Amniotic stem cell (primary cell): ENCODE measurements around the gene LY86.
A peak's percentile ranks its signal among the peaks of the same experiment; 100 is the strongest.

ENCODE experiments used
- DNase-seq: peaks from one replicate; lab custom pipeline; 2025; lab: John Stamatoyannopoulos, UW

LY86 gene

DNA sequence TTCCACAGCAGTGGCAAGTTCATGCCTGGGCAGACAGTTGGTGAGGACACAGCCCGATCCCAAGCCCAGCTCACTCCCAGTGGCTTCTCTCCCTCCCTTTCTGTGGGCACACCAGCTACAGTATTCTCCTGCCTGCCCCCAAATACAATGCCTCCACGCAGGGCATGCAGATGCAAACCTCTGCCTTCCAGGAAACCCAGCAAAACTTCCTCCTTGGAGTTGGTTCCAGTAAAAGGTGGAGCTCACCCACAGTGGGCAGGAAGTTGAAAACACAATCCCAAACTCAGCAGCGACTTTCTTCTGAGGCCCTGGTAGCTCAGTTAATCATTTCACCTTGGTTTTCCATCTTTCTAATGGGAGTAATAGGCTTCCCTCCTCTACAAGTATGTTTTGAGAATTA lies 93.7 kb downstream of the LY86 start:
- no peak for DNase-seq

GRCh38 chr6:6683969-6684833 lies 95.7 kb downstream of the LY86 start:
- DNase-seq = no peak

- no peak for DNase-seq
These were observed 96.9 kb downstream of the LY86 start for GRCh38 chr6:6685249-6686040.

GRCh38 chr6:6686176-6686575 lies 97.7 kb downstream of the LY86 start:
- DNase-seq = no peak

DNA sequence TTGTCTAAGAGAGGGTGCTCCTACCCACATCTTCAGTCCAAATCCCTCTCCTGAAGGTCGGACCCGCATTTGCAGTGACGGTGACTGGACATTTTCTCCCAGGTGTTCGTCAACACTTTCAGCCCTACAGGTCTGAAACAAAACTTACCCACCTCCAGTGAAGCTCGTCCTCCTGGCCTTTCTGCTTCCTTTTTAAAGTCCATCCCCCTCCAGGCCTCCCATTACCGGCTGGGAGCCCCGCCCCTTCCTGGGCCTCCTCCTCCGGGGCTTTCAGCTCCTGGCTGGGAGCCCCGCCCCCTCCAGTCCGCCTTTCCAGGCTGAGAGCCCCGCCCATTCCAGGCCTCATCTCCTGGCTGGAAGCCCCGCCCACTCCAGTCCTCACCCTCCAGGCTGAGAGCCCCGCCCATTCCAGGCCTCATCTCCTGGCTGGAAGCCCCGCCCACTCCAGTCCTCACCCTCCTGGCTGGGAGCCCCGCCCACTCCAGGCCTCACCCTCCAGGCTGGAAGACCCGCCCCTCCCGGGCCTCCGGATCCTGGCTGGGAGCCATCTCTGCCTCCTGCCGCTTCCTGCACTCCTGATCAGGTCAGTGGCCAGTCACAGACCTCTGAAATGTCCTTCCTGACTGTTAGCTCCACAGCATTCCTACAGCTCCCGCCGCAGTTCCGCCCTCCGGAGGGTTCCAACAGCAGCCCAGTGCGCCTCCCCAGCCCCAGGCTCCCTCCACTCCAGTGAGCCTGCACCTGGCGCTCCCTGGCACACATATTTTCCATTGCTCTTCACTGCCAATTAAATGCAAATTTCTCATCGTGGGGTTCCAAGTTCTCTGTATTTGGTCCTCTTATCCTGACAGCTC lies 98.5 kb downstream of the LY86 start:
- DNase-seq = no peak

DNA sequence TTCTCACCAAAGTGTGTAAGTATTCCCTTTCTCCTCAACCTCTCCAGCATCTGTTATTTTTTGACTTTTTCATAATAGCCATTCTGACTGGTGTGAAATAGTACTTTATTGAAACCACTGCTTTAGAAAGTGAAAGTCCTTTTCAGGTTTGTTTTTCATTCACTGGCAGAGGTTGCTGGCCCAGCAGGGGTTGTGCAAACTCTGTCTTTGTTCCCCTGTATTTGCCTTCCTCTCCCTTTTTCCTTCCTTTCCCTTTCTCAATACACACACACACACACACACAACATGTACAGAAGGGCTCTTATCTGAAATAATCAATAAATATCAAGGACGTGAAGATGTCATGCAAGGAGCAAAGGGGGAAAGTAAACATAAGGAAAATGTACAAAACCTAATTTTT lies 99.8 kb downstream of the LY86 start:
- no peak for DNase-seq

DNA sequence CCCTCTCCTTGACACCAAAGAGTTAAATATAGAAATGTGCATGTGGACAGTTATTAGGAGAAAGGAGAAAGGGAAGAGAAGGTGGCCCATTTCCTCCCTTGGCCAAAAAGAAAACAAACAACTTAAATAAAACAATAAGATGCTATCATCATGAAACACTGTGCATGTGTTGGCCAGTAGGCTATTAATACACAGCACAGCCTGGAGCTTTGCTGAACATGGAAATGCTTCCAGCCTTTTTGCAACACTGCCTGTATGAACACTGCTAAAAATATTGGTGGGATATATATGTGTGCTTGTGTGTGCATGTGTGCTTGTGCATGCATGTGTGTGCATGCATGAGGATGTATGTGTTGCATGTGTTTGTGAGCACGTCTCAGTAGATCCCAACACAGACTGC lies 100.4 kb downstream of the LY86 start:
- DNase-seq = no peak

GRCh38 chr6:6689400-6690143 lies 101.1 kb downstream of the LY86 start:
- DNase-seq = no peak

GRCh38 chr6:6690144-6690483 lies 101.6 kb downstream of the LY86 start:
- DNase-seq = no peak

DNA sequence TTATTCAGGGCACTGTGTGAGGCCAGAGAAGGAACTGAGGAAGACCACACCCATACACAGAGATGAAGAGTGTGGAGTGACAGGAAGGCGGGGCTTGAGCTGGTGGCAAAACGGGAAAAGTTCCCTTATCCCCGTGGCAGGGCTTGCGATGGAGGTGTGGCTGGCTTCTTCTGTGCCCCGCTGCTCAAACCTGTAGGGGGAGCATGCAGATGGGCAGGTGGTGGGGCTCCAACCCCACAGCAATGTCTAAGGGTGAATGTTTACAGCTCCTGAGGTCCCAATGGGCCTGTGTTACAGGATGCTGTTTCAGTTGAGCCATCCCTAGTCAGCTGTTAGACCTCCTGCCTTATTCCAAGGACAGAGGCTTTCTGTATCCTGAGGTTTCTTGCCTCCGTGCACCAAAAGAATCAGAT lies 105.9 kb downstream of the LY86 start:
- no peak for DNase-seq

DNA sequence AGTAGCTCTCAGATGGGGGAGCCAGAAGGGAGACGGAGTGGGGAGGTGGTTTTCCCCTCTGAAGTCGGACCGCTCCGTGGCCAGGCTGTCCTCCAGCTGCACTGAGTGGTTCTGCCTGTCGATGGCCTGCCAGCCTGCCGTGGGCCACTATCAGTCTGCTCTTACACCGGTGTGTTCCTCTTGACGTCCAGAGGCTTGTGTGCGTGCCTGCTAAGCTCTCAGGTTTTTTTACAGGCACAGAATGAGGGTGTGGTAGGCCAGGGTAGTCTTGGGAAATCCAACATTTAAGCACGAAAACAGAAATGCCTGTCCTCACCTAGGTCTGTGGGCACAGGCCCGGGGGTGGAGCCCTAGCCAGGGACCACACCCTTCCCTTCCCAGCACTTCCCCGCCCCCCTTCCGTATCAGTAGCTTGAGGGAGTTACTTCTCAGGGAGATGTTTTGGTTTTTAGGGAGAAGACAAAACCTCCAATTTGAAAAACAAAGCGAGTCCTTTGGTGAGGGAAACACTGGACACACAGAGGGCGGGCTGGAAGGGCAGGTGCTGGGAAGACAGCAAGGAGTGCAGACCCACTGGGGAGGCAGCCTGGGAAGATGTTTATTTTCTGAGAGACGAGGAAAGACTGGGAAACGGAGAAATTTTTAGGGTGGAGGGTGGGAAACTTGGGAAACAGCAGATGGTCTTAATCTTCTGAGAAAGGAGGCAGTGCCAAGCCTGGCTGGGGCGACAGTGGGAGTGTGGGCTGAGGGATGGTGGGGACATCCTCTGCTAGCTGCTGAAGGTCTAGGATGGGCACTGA lies 106.5 kb downstream of the LY86 start:
- DNase-seq = no peak

DNA sequence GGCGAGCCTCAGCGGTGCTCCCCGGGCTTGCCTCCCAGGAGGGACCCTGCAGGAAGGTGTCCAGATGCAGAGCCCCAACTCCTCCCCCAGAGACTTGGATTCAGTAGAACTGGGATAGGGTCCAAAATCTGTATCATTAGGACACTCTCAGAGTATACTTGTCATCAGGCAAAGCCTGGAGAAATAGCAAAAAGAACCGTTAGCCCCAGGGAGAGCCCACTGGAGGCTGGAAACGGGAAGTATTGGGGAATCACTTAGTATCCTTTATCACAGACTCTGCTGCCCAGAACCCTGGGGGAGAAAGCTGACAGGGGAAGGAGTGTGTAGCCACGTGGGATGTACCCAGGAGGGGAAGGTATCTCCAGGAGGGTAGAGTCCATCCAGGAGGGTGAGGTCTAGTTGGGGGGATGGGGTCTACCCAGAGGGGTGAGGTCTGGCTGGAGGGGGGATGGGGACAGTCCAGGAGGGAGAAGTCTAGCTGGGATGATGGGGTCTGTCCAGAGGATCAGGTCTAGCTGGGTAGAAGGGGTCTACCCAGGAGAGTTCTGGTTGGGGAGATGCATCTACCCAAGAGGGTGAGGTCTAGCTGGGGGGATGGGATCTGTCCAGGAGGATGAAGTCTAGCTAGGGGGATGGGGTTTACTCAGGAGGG lies 107.2 kb downstream of the LY86 start:
- no peak for DNase-seq

DNA sequence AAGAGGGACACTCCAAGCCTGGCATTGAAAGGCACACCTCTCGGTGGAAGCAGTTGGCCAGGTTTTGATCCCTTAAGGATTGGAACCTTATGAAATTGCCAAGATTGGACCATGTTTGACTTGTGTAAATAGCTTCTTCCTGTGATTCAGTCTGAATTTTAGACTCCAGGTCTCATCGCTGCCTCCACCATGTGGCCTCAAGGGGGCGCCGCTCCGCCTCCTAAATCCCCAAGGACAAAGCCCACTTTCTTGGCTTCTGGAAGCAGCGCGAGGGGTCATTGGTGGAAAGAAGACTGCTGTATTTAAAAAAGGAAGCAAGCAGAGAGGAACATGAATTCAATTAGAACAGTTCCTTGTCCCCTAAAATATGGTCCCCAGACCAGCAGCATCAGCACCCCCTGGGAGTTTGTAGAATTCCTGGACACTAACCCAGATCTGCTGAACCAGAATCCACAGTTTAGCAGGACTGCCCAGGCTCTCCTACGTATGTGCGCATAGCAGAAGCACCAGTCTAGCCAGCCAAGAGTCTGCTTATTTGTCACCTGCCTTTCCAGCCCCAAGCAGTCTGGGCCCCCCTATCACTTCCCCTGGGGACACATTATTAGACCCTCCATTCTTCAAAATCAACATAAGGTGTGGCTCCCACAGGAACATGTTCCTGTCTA lies 108.5 kb downstream of the LY86 start:
- DNase-seq = no peak

DNA sequence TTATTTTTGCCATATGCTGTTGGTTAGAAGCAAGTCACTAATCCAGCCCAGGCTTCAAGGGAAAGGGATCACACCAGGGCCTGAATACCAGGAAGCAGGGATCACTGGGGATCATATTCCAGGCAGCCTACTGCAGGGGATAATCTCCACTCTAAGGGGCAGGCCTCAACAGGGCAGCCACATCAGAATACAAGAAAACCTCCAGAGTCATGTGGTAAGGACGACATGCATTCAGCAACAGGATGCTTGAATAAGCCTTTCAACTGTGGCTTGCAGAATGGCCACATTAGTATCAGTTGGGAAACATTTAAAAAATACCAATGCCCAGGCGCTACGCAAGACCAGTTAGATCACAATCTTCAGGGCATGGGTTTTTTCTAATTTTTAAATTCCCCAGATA lies 109.1 kb downstream of the LY86 start:
- DNase-seq = no peak

DNA sequence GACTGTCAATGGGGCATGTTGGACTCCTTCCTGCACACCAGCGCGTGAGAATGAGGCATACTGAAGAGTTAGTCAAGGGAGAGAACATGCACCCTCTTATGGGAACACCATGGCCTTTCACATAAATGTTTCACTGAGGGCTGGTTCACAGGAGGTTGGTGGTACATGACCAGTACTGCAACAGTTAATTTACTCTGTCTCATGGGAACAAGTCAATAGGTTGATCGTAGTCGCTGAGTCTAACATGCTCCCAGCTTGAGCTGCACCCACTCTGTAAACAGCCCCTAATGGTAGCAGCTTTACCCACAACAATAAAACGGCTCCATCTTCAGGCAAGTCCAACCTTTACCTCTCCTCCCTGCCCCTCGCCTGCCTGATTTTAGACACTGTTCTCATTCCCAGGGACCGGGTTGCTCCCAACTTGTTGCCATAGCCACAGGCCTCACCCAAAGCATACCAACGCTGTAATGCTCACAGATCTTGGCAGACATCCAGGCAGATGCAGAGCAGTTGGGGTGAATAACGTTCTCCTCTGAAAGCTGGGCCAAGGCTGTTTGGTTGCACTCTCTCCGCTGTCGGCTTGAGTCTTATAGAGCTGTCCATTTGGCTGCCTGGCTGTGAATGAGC lies 111.3 kb downstream of the LY86 start:
- DNase-seq = peak; percentile 44

DNA sequence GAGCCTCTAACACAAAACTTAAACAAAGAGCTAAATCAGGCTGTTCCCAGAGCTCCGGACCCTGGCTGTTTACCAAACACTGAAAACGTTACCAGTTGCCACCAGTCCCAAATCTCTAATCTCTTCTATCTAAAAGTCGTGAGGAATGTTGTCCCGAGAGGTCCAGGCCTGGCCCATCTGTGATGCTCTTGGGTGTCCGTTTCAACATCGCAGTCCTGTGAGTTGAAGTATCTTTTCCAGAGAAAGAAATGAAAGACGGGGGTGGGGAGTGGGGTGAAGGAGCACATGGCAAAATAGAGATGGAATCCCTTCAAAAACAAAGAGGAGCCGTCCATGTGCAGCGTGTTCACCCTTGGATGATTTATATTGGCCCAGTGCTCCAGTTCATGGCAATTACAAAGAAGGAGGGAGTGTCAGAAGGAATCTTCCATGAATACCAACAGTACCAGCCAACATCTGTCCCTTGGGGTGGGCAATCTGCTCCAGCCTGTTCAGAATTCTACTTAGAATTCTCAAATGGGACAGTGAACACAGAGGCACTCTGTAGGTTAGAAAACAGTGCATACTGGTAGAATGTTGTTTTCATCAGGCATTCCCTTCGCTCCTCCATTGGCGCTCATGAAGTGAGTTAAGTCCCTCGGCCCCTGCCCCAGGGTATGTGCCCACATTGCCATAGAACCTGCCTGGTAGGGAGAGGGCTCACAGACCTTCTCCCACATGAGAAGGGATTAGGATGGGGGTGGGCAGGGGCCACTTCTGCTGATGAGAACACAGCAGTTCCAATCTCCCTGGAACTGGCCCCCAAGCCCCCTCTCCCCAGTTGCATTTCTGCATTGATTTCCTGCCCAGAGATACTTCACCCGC lies 112.1 kb downstream of the LY86 start:
- DNase-seq = no peak

- DNase-seq = no peak
These were observed 113.3 kb downstream of the LY86 start for GRCh38 chr6:6701864-6702263.

DNA sequence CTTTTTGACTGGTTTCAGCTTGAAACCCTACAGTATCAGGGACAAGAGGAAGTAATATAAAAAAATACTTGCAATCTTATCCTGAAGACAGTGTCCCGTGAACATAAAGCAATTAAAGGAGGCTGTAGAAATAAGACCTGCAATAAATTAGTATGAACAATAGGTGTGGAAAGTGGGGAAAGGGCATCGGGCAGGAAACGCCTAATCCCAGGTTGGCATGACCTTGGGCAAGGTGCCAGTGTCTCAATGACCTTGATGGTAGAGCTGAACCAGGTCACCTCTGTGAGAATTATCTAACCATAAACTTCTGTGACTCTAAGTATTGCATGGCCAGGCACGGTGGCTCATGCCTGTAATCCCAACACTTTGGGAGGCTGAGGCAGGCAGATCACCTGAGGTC lies 115.2 kb downstream of the LY86 start:
- DNase-seq = no peak
